Measurements from ENCODE around the gene KRT78.

KRT78 gene

DNA sequence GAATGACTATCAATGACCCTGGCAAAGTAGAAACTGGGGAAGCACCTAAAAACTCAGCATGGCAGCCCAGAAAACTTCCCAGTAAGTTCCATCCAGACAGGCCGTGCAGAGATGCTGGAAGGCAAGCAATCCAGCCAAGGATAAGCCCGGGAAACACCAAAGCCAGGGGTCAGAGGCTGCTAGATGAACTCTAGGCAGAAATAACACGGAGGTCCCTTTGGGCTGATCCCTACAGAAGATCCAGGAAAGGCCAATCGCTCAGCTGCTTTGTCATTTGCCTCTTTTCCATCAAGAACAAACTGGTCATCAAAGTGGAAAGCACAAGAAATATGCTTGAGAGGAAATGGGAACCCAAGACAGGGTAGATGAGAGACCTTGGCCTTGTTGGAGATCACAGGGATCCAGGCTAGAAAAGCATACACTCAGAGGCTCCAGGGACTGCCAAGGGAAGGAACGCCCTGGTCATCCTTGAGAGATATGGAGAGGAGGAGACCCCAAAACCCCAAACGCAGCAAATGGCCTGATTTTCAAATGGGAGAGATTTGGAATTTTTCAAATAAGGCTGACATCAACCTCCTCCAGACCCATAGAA, 21.2 kb downstream of the KRT78 start:
- Histone ChIP-seq H3K79me2 (ENCODE audit: insufficient read depth, low read length) (no peaks in the 10 kb centered on the region), H3K9me3 (ENCODE audit: insufficient read depth, low read depth, low read length) (no peaks in the 10 kb centered on the region), H3K4me3 (ENCODE audit: low read length, poor library complexity, severe bottlenecking) (no peak overlapping the region), H3K9me2 (replicated peaks; ENCODE audit: low read depth, low read length) (no peaks in the 10 kb centered on the region), H3K4me2 (ENCODE audit: low read depth, low read length, poor library complexity, severe bottlenecking) (no peak overlapping the region), H4K20me1 (ENCODE audit: insufficient read depth, low read length, poor library complexity, severe bottlenecking) (no peaks in the 10 kb centered on the region), H3K4me1 (ENCODE audit: insufficient read depth, low read length, poor library complexity, severe bottlenecking) (peaks cover 5% of the 10 kb centered on the region), H3F3A (ENCODE audit: low read depth) (no peaks in the 10 kb centered on the region), H3K36me3 (ENCODE audit: insufficient read depth, low read length) (no peaks in the 10 kb centered on the region), H3K9ac (ENCODE audit: low read depth, low read length, poor library complexity, severe bottlenecking) (no peak overlapping the region), H2AFZ (ENCODE audit: low read length) (no peak overlapping the region), H3K27me3 (ENCODE audit: insufficient read depth, low read length, poor library complexity, severe bottlenecking) (no peaks in the 10 kb centered on the region)
- TF ChIP-seq, protein P1, sequence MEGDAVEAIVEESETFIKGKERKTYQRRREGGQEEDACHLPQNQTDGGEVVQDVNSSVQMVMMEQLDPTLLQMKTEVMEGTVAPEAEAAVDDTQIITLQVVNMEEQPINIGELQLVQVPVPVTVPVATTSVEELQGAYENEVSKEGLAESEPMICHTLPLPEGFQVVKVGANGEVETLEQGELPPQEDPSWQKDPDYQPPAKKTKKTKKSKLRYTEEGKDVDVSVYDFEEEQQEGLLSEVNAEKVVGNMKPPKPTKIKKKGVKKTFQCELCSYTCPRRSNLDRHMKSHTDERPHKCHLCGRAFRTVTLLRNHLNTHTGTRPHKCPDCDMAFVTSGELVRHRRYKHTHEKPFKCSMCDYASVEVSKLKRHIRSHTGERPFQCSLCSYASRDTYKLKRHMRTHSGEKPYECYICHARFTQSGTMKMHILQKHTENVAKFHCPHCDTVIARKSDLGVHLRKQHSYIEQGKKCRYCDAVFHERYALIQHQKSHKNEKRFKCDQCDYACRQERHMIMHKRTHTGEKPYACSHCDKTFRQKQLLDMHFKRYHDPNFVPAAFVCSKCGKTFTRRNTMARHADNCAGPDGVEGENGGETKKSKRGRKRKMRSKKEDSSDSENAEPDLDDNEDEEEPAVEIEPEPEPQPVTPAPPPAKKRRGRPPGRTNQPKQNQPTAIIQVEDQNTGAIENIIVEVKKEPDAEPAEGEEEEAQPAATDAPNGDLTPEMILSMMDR (conservative IDR thresholded peaks at IDR 0.05; ENCODE audit: low read length): no peak
- no peak for TF ChIP-seq EZH2phosphoT487 (IDR thresholded peaks at IDR 0.05; ENCODE audit: borderline replicate concordance)

- no peak for TF ChIP-seq EZH2phosphoT487 (IDR thresholded peaks at IDR 0.05; ENCODE audit: borderline replicate concordance)
- TF ChIP-seq, protein P1 (conservative IDR thresholded peaks at IDR 0.05; ENCODE audit: low read length): no peak
- no peaks in the 10 kb centered on the region for H3K27me3 ChIP-seq (ENCODE audit: insufficient read depth, low read length, poor library complexity, severe bottlenecking)
- H3K79me2 ChIP-seq (ENCODE audit: insufficient read depth, low read length): no peaks in the 10 kb centered on the region
- no peaks in the 10 kb centered on the region for H3K9me3 ChIP-seq (ENCODE audit: insufficient read depth, low read depth, low read length)
- H2AFZ ChIP-seq (ENCODE audit: low read length): no peak overlapping the region
- no peak overlapping the region for H3K9ac ChIP-seq (ENCODE audit: low read depth, low read length, poor library complexity, severe bottlenecking)
- H3K9me2 ChIP-seq (replicated peaks; ENCODE audit: low read depth, low read length): no peaks in the 10 kb centered on the region
- no peak overlapping the region for H3K4me2 ChIP-seq (ENCODE audit: low read depth, low read length, poor library complexity, severe bottlenecking)
- H3F3A ChIP-seq (ENCODE audit: low read depth): no peaks in the 10 kb centered on the region
- no peak overlapping the region for H3K4me3 ChIP-seq (ENCODE audit: low read length, poor library complexity, severe bottlenecking)
- H4K20me1 ChIP-seq (ENCODE audit: insufficient read depth, low read length, poor library complexity, severe bottlenecking): no peaks in the 10 kb centered on the region
- H3K36me3 ChIP-seq (ENCODE audit: insufficient read depth, low read length): no peaks in the 10 kb centered on the region
- peaks cover 5% of the 10 kb centered on the region for H3K4me1 ChIP-seq (ENCODE audit: insufficient read depth, low read length, poor library complexity, severe bottlenecking)
Observed at GRCh38 chr12:52826611-52827498, 21.9 kb downstream of the KRT78 start.

GRCh38 chr12:52825961-52826360, 22.8 kb downstream of the KRT78 start:
- peaks cover 5% of the 10 kb centered on the region for H3K4me1 ChIP-seq (ENCODE audit: insufficient read depth, low read length, poor library complexity, severe bottlenecking)
- no peaks in the 10 kb centered on the region for H3F3A ChIP-seq (ENCODE audit: low read depth)
- no peaks in the 10 kb centered on the region for H3K9me2 ChIP-seq (replicated peaks; ENCODE audit: low read depth, low read length)
- H3K9me3 ChIP-seq (ENCODE audit: insufficient read depth, low read depth, low read length): no peaks in the 10 kb centered on the region
- no peak overlapping the region for H2AFZ ChIP-seq (ENCODE audit: low read length)
- H3K4me3 ChIP-seq (ENCODE audit: low read length, poor library complexity, severe bottlenecking): no peak overlapping the region
- no peak overlapping the region for H3K9ac ChIP-seq (ENCODE audit: low read depth, low read length, poor library complexity, severe bottlenecking)
- TF ChIP-seq EZH2phosphoT487 (IDR thresholded peaks at IDR 0.05; ENCODE audit: borderline replicate concordance): no peak
- TF ChIP-seq, protein P1 (conservative IDR thresholded peaks at IDR 0.05; ENCODE audit: low read length): no peak
- no peaks in the 10 kb centered on the region for H3K27me3 ChIP-seq (ENCODE audit: insufficient read depth, low read length, poor library complexity, severe bottlenecking)
- H3K4me2 ChIP-seq (ENCODE audit: low read depth, low read length, poor library complexity, severe bottlenecking): no peak overlapping the region
- H4K20me1 ChIP-seq (ENCODE audit: insufficient read depth, low read length, poor library complexity, severe bottlenecking): no peaks in the 10 kb centered on the region
- H3K79me2 ChIP-seq (ENCODE audit: insufficient read depth, low read length): no peaks in the 10 kb centered on the region
- no peaks in the 10 kb centered on the region for H3K36me3 ChIP-seq (ENCODE audit: insufficient read depth, low read length)
